ENCODE results near the gene ATXN2.

The ATXN2 gene

GRCh38 chr12:111580119-111580425, 19.0 kb downstream of the ATXN2 start:
- Histone ChIP-seq H3K27me3 (replicated peaks; ENCODE audit: insufficient read depth, low read length) (no peaks in the 10 kb centered on the region), H3K9me2 (replicated peaks; ENCODE audit: insufficient read depth, low read length) (no peaks in the 10 kb centered on the region), H3K36me3 (replicated peaks; ENCODE audit: insufficient read depth, low read length) (no peaks in the 10 kb centered on the region), H3F3A (ENCODE audit: insufficient read depth, low read length) (no peaks in the 10 kb centered on the region), H4K20me1 (ENCODE audit: insufficient read depth, low read length) (no peaks in the 10 kb centered on the region), H3K4me2 (ENCODE audit: low read depth, low read length) (no peak overlapping the region), H3K27ac (ENCODE audit: low read length) (no peak overlapping the region), H3K4me3 (ENCODE audit: low read length) (no peak overlapping the region), H3K4me1 (ENCODE audit: low read length) (no peaks in the 10 kb centered on the region), H2AFZ (ENCODE audit: low read length) (no peak overlapping the region), H3K79me2 (ENCODE audit: low read length) (peaks cover 12% of the 10 kb centered on the region; the same call in 1 of the 2 replicates), H3K9ac (ENCODE audit: low read length) (no peak overlapping the region), H3K9me3 (replicated peaks; ENCODE audit: insufficient read depth, low read length) (no peaks in the 10 kb centered on the region)
- no peak for TF ChIP-seq CTCF (IDR thresholded peaks at IDR 0.05; ENCODE audit: low read length)
- TF ChIP-seq EZH2 (optimal IDR thresholded peaks at IDR 0.05; ENCODE audit: low read depth, low read length), result no peak
- DNase-seq, result no peak

- H3K4me2 ChIP-seq (ENCODE audit: low read depth, low read length), result no peak overlapping the region
These were observed 20.2 kb downstream of the ATXN2 start for GRCh38 chr12:111578971-111579340.

GRCh38 chr12:111578276-111578970, 20.7 kb downstream of the ATXN2 start:
- H3K79me2 ChIP-seq (ENCODE audit: low read length), result peaks cover 12% of the 10 kb centered on the region; the same call in 1 of the 2 replicates

More at GRCh38 chr12:111578971-111579340, 20.2 kb downstream of the ATXN2 start:
- Histone ChIP-seq H4K20me1 (ENCODE audit: insufficient read depth, low read length) (no peaks in the 10 kb centered on the region), H3K79me2 (ENCODE audit: low read length) (peaks cover 12% of the 10 kb centered on the region; the same call in 1 of the 2 replicates), H3K4me3 (ENCODE audit: low read length) (no peak overlapping the region), H3K4me1 (ENCODE audit: low read length) (no peaks in the 10 kb centered on the region), H2AFZ (ENCODE audit: low read length) (no peak overlapping the region), H3K27me3 (replicated peaks; ENCODE audit: insufficient read depth, low read length) (no peaks in the 10 kb centered on the region), H3K9me2 (replicated peaks; ENCODE audit: insufficient read depth, low read length) (no peaks in the 10 kb centered on the region), H3K9me3 (replicated peaks; ENCODE audit: insufficient read depth, low read length) (no peaks in the 10 kb centered on the region), H3K27ac (ENCODE audit: low read length) (no peak overlapping the region), H3K9ac (ENCODE audit: low read length) (no peak overlapping the region), H3F3A (ENCODE audit: insufficient read depth, low read length) (no peaks in the 10 kb centered on the region), H3K36me3 (replicated peaks; ENCODE audit: insufficient read depth, low read length) (no peaks in the 10 kb centered on the region)
- no peak for TF ChIP-seq EZH2 (optimal IDR thresholded peaks at IDR 0.05; ENCODE audit: low read depth, low read length)
- no peak for DNase-seq

More at GRCh38 chr12:111578276-111578970, 20.7 kb downstream of the ATXN2 start:
- TF ChIP-seq EZH2phosphoT487 (IDR thresholded peaks at IDR 0.05; ENCODE audit: low read length), result no peak
- TF ChIP-seq CTCF (IDR thresholded peaks at IDR 0.05; ENCODE audit: low read length), result no peak
- TF ChIP-seq EZH2 (optimal IDR thresholded peaks at IDR 0.05; ENCODE audit: low read depth, low read length), result no peak
- no peaks in the 10 kb centered on the region for H3K9me3 ChIP-seq (replicated peaks; ENCODE audit: insufficient read depth, low read length)
- no peak overlapping the region for H3K4me3 ChIP-seq (ENCODE audit: low read length)
- no peaks in the 10 kb centered on the region for H3F3A ChIP-seq (ENCODE audit: insufficient read depth, low read length)
- no peaks in the 10 kb centered on the region for H3K27me3 ChIP-seq (replicated peaks; ENCODE audit: insufficient read depth, low read length)
- DNase-seq, result no peak
- no peaks in the 10 kb centered on the region for H3K9me2 ChIP-seq (replicated peaks; ENCODE audit: insufficient read depth, low read length)
- no peaks in the 10 kb centered on the region for H3K36me3 ChIP-seq (replicated peaks; ENCODE audit: insufficient read depth, low read length)
- no peak overlapping the region for H3K27ac ChIP-seq (ENCODE audit: low read length)
- no peak overlapping the region for H2AFZ ChIP-seq (ENCODE audit: low read length)
- no peaks in the 10 kb centered on the region for H4K20me1 ChIP-seq (ENCODE audit: insufficient read depth, low read length)
- no peak overlapping the region for H3K9ac ChIP-seq (ENCODE audit: low read length)
- H3K4me2 ChIP-seq (ENCODE audit: low read depth, low read length), result no peak overlapping the region
- H3K4me1 ChIP-seq (ENCODE audit: low read length), result no peaks in the 10 kb centered on the region

All from MM.1S (cell line).